GM19239 (cell line): Measurements from ENCODE around the gene PCDHB16.
"Not testable (repeated sequence)": the region's sequence is repeated elsewhere in the genome, so short reads cannot be mapped to it uniquely, and the experiment has no call there.

ENCODE experiments used
- DNase-seq: peaks from one replicate; pipeline ENCODE4 v3.0.0; 2011; ENCODE audit warnings: low spot score; ENCODE audit not compliant: insufficient read length
- FAIRE-seq: peaks from 2 replicates; lab custom pipeline; 2011; peaks lifted over from hg19 to GRCh38; lab: Jason Lieb, UNC

PCDHB16 gene

DNA sequence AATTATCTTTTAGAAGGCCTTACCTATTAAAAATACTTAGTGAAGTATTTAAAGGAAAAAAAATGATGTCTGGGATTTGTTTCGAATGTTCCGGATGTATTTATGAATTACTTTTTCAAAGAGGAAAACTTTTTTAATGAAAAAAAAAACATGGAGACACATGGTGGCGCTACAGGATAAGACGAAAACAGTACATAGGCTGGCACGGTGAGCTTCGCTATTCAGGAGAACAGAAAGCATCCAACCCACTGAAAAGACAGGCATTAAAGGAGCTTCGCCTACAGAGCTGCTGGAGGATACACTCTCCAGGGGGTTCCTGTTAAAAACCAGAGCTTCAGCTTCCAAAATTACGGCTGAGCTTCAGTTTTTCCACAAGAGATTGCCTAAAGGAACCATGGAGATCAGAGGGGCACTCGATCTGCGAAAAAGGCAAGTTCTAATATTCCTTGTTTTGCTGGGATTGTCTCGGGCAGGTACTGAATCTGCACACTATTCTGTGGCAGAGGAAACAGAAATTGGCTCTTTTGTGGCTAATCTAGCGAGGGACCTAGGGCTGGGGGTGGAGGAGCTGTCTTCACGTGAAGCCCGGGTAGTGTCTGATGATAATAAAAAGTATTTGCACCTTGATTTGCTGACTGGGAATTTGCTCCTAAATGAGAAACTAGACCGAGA is 41.1 kb downstream of the PCDHB16 start, which contains the start of gene PCDHB14:
PCDHB14 (plus strand) TSS at position 232 of the 672 bp plus-strand sequence; CDS start at position 395, 163 bp downstream.
- FAIRE-seq (no peak), DNase-seq (no peak)

- FAIRE-seq, DNase-seq: not testable (repeated sequence)
Observed at GRCh38 chr5:141224844-141225243, 42.7 kb downstream of the PCDHB16 start.

DNA sequence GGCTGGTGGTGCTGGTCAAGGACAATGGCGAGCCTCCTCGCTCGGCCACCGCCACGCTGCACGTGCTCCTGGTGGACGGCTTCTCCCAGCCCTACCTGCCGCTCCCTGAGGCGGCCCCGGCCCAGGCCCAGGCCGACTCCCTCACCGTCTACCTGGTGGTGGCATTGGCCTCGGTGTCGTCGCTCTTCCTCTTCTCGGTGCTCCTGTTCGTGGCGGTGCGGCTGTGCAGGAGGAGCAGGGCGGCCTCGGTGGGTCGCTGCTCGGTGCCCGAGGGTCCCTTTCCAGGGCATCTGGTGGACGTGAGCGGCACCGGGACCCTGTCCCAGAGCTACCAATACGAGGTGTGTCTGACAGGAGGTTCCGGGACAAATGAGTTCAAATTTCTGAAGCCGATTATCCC is 43.2 kb downstream of the PCDHB16 start:
- not testable (repeated sequence) for FAIRE-seq, DNase-seq

GRCh38 chr5:141234109-141234667 is 52.0 kb downstream of the PCDHB16 start:
- DNase-seq (no peak), FAIRE-seq (no peak)
